ENCODE results near the gene GTF2E1.

- TF ChIP-seq, protein P1, sequence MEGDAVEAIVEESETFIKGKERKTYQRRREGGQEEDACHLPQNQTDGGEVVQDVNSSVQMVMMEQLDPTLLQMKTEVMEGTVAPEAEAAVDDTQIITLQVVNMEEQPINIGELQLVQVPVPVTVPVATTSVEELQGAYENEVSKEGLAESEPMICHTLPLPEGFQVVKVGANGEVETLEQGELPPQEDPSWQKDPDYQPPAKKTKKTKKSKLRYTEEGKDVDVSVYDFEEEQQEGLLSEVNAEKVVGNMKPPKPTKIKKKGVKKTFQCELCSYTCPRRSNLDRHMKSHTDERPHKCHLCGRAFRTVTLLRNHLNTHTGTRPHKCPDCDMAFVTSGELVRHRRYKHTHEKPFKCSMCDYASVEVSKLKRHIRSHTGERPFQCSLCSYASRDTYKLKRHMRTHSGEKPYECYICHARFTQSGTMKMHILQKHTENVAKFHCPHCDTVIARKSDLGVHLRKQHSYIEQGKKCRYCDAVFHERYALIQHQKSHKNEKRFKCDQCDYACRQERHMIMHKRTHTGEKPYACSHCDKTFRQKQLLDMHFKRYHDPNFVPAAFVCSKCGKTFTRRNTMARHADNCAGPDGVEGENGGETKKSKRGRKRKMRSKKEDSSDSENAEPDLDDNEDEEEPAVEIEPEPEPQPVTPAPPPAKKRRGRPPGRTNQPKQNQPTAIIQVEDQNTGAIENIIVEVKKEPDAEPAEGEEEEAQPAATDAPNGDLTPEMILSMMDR (IDR thresholded peaks at IDR 0.05) = no peak
- no peak for TF ChIP-seq POLR2AphosphoS5 (IDR thresholded peaks at IDR 0.05)
Observed at GRCh38 chr3:120793601-120794000, 51.1 kb downstream of the GTF2E1 start.

All from gastroesophageal sphincter (tissue), 3 donors.